ENCODE measurements around the gene ATG7.

GRCh38 chr3:11543141-11543947 is 271.1 kb downstream of the ATG7 start:
- TF ChIP-seq CTCF (IDR thresholded peaks at IDR 0.05) (no peak), POLR2A (IDR thresholded peaks at IDR 0.05) (no peak)

Data from thyroid gland (tissue), 4 donors.